ENCODE results near the gene C4orf46.

Gene C4orf46

GRCh38 chr4:158625544-158625943, 46.1 kb downstream of the C4orf46 start:
- H3K4me3 Mint-ChIP-seq: no peak overlapping the region
- no peaks in the 10 kb centered on the region for H3K9me3 Mint-ChIP-seq
- intact Hi-C loops (cut with micrococcal nuclease): loop anchor here (1.0 to 10.0 kb wide), 5 partner anchors 129 to 633 kb away; no protein-coding TSS in a partner anchor
- H3K4me1 Mint-ChIP-seq (ENCODE audit: low read depth): no peaks in the 10 kb centered on the region
- no peak overlapping the region for H3K27ac Mint-ChIP-seq
- H3K27me3 Mint-ChIP-seq: no peaks in the 10 kb centered on the region
- H3K36me3 Mint-ChIP-seq (ENCODE audit: low read depth): no peaks in the 10 kb centered on the region

GRCh38 chr4:158624889-158625478, 46.7 kb downstream of the C4orf46 start:
- H3K36me3 Mint-ChIP-seq (ENCODE audit: low read depth): no peaks in the 10 kb centered on the region
- no peaks in the 10 kb centered on the region for H3K27me3 Mint-ChIP-seq
- no peak overlapping the region for H3K4me3 Mint-ChIP-seq
- H3K9me3 Mint-ChIP-seq: no peaks in the 10 kb centered on the region
- intact Hi-C loops (cut with micrococcal nuclease): loop anchor here (1.0 to 10.0 kb wide), 5 partner anchors 129 to 633 kb away; no protein-coding TSS in a partner anchor
- H3K4me1 Mint-ChIP-seq (ENCODE audit: low read depth): no peaks in the 10 kb centered on the region
- H3K27ac Mint-ChIP-seq: no peak overlapping the region

DNA sequence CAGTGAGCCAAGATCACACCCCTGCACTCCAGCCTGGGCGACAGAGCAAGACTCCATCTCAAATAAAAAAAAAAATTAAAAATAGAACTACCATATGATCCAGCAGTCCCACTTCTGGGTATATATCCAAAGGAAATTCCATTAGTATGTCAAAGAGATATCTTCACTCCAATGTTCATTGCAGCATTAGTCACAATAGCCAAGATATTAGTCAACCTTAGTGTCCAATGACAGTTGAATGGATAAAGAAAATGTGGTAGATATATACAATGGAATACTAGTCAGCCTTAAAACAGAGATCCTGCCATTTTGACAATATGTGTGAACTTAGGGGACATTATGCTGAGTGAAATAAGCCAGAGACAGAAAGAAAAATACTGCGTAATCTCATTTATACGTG, 49.4 kb downstream of the C4orf46 start:
- no peak overlapping the region for H3K27ac Mint-ChIP-seq
- no peaks in the 10 kb centered on the region for H3K9me3 Mint-ChIP-seq
- H3K4me1 Mint-ChIP-seq (ENCODE audit: low read depth): no peaks in the 10 kb centered on the region
- no peaks in the 10 kb centered on the region for H3K36me3 Mint-ChIP-seq (ENCODE audit: low read depth)
- H3K27me3 Mint-ChIP-seq: no peaks in the 10 kb centered on the region
- H3K4me3 Mint-ChIP-seq: no peak overlapping the region
- intact Hi-C loops (cut with micrococcal nuclease): loop anchor here (10.0 kb wide), 1 partner anchor 207 kb away; no protein-coding TSS in a partner anchor

DNA sequence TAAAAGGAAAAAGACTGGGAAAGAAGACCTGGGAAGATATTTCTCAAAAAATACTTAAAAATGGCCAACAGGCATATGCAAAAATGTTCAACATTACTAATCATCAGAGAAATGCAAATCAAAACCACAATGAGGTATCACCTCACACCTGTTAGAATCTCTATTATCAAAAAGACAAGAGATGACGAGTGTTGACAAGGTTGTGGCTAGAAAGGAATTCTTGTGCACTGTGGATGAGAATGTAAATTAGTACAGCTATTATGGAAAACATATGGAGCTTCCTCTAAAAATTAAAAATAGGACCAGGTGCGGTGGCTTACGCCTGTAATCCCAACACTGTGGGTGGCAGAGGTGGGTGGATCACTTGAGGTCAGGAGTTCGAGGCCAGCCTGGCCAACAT, 50.0 kb downstream of the C4orf46 start:
- H3K27me3 Mint-ChIP-seq: no peaks in the 10 kb centered on the region
- intact Hi-C loops (cut with micrococcal nuclease): loop anchor here (10.0 kb wide), 1 partner anchor 207 kb away; no protein-coding TSS in a partner anchor

GRCh38 chr4:158617956-158618355, 53.7 kb downstream of the C4orf46 start:
- Mint-ChIP-seq H3K9me3 (no peaks in the 10 kb centered on the region), H3K4me3 (no peak overlapping the region), H3K27ac (no peak overlapping the region), H3K4me1 (ENCODE audit: low read depth) (peaks cover 5% of the 10 kb centered on the region), H3K36me3 (ENCODE audit: low read depth) (no peaks in the 10 kb centered on the region), H3K27me3 (no peaks in the 10 kb centered on the region)
- intact Hi-C loops (cut with micrococcal nuclease): no loop called here

More for the DNA sequence above, 50.0 kb downstream of the C4orf46 start:
- Mint-ChIP-seq H3K27ac (no peak overlapping the region), H3K36me3 (ENCODE audit: low read depth) (no peaks in the 10 kb centered on the region), H3K4me3 (no peak overlapping the region), H3K4me1 (ENCODE audit: low read depth) (no peaks in the 10 kb centered on the region), H3K9me3 (no peaks in the 10 kb centered on the region)

All from dendritic cell treated with granulocyte-macrophage colony-stimulating factor and Interleukin-4, amounts not matched to agents 40 ng/mL and 50 ng/mL, for 4 days (primary cell).